C4-2B (cell line): ENCODE measurements around the gene KRTAP5-1.

ENCODE experiments used
- ZFX ChIP-seq: fragments of 450-650 bp; IDR thresholded peaks from 2 replicates; pipeline ENCODE4 v1.6.1; 2017
- TF ChIP-seq, protein P1 (sequence below): fragments of 450-650 bp; conservative IDR thresholded peaks from 2 replicates; pipeline ENCODE4 v1.5.1; 2017; ENCODE audit warnings: mild to moderate bottlenecking

DNA sequence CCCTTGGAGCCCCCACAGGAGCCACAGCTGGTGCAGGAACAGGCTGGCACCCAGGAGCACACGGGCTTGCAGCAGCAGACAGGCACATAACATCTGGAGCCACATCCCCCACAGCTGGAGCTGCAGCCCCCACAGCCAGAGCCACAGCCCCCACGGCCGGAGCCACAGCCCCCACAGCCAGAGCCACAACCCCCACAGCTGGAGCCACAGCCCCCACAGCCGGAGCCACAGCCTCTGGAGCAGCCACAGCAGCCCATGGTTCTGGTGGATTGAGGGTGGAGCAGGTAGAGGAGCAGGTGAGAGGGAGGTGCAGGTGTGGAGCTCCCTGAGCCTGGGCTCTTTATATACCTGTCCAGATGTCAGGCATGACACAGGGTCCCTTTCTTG lies 12.9 kb upstream of the KRTAP5-1 start, which contains the start of gene KRTAP5-2:
- TF ChIP-seq, protein P1, sequence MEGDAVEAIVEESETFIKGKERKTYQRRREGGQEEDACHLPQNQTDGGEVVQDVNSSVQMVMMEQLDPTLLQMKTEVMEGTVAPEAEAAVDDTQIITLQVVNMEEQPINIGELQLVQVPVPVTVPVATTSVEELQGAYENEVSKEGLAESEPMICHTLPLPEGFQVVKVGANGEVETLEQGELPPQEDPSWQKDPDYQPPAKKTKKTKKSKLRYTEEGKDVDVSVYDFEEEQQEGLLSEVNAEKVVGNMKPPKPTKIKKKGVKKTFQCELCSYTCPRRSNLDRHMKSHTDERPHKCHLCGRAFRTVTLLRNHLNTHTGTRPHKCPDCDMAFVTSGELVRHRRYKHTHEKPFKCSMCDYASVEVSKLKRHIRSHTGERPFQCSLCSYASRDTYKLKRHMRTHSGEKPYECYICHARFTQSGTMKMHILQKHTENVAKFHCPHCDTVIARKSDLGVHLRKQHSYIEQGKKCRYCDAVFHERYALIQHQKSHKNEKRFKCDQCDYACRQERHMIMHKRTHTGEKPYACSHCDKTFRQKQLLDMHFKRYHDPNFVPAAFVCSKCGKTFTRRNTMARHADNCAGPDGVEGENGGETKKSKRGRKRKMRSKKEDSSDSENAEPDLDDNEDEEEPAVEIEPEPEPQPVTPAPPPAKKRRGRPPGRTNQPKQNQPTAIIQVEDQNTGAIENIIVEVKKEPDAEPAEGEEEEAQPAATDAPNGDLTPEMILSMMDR: no peak
- no peak for TF ChIP-seq ZFX
